NCI-H2107 (cell line): ENCODE data around the gene ELOVL6.

Experiments used
- DNase-seq: peaks from one replicate; lab custom pipeline; 2025; lab: John Stamatoyannopoulos, UW

The ELOVL6 gene

DNA sequence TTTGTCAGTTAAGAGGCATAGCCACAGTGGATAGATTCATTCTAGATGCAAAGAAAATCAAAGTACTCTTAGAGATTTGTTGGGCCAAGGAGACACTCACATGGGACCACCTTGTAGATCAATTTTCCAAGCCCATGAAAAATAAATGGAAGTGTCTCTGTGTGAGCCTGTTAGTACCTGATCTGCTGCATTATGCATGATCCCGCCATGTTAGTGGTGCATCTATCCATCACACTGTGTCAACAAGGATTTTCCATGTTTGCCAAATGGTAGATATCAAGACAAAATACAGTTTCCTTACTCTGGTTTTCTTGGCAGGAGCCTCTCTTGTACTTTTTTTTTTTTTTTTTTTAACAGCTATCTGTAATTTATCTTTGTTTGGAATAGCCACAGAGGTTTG lies 173.4 kb downstream of the ELOVL6 start:
- DNase-seq, result no peak

DNA sequence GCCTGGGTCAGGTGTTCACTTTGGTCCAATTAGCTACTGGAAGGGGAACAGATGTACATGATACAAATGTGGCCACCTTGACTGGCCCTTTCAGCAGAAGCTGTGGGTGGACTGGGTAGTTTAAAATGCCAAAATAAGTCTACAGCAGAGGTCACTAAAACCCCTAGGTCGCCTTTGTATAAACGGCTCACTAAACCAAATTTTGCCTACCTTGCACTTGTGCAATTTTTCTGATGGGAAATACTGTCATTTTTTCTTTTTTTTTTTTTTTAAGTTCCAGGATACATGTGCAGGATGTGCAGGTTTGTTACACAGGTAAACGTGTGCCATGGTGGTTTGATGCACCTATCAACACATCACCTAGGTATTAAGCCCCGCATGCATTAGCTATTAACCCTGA lies 176.0 kb downstream of the ELOVL6 start:
- no peak for DNase-seq

DNA sequence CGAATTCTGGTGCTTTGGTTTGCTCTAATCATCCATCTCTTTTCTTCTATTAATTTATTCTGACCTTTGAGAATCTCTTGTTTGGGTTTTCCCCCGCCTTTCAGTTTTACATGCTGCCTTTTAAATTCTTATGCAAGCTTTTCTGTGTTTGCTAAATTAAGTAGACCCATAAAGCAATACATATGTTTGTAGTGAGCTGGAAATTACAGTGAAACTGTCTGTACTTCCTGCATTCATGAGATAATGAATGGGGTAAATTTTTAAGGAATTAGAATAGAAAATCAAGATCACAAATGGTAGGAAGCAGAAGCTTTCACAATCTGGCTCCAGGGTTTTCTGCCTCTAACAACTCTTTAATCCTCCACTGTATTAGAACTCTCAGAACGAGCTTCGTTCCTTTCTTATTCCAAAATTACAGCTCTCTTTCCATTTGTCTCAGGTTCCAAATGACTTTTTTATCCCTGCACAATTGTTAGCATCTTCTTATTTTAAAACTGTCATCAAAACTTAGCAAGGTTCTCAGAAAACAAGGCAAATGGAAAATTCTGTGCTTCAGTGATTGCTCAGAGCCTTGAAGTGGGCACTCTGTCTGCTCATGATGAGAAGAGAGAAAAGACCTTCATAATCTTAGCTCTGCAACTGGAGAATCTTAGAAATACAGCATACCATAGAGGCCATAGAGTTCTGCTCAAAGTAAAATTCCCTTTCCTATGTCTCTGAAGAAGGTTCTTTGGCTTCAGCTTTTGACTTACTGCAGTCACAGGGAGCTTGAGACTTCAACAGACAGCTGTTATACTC lies 177.6 kb downstream of the ELOVL6 start:
- no peak for DNase-seq

DNA sequence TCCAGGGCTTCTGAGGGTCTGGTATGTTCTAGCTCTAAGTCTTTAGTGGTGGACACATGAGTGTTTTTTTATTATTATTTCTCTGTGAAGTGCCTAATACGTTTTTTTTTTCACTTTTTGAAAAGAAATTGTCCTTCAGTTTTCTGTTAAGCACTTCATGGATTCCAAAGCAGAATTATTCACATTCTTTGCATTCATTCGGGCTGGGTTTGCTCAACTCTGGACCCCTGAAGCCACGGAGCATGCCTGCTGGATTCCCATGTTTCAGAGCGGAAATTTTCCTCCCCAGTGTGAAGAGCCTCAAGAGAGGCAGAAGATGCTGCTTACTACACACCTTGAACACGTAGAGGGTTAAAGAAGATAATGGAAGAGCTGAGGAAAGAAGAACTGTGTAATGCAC lies 178.3 kb downstream of the ELOVL6 start:
- DNase-seq, result no peak

DNA sequence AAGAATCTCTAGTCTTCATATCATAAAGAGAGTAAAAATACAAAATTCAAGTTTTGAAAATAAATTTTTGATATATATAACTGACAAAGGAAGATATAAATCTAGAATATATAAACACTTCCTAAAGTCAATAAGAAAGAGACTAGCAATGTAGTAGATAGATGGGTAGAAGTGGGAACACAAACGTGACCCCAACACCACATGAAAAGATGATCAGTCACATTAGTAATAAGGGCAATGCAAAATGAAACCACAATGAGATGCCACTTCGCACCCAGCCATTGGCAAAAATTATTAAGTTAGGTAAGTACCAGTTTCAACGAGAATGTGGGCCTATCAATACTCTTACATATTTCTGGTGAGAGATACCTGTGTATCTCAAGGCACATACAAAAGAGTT lies 179.3 kb downstream of the ELOVL6 start:
- DNase-seq, result no peak

- no peak for DNase-seq
Measured at GRCh38 chr4:110014233-110014632, 184.2 kb downstream of the ELOVL6 start.

DNA sequence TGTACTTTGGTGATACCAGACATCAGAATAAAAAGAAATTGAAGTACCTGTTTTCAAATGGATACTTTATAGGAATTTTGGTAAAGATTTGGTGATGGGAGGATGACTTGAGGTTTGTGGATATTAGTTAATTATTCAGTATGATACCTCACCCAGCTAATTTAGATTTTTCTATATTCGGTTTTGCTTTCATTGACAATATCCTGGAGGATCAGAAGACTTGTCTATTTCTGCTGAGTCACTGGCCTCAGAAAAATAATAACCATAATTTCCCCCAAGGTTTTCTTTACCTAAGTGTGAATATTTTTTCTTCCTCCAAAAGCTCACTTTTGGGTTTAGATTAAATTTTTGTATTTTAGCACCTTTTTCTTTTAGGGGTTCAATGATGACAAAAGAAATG lies 185.5 kb downstream of the ELOVL6 start:
- no peak for DNase-seq

DNA sequence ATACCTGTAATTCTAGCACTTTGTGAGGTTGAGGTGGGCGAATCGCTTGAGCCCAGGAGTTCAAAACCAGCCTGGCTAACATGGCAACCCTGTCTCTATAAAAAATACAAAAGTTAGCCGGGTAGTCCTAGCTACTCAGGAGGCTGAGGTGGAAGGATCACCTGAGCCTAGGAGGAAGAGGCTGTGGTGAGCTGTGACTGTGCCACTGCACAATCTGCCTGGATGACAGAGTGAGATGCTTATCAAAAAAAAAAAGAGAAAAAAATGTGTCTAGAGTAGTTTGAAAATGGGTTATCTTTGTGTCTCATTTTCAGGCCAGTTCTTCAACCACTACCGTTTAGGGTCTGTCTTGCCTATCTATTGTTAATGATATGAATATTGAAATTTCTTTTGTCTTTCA lies 187.6 kb downstream of the ELOVL6 start:
- DNase-seq, result no peak

DNA sequence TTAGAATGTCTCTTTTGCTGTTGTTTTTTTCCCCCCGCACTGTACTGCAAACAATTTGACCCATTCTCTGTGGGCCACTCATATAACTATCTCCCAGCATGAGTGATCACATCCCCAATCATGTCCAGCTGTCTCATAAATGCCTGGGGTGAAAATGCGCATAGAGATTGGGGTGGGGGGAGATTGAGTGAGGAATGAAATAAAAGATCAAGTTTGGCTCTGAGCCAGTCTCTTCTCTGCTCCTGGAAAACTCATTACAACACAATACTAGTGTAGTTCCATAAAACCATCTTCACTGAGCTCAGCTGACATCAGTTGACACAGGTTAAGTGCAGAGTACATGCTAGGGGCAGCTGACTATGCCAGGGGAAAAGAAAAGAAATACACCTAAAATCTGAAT lies 188.9 kb downstream of the ELOVL6 start:
- no peak for DNase-seq

DNA sequence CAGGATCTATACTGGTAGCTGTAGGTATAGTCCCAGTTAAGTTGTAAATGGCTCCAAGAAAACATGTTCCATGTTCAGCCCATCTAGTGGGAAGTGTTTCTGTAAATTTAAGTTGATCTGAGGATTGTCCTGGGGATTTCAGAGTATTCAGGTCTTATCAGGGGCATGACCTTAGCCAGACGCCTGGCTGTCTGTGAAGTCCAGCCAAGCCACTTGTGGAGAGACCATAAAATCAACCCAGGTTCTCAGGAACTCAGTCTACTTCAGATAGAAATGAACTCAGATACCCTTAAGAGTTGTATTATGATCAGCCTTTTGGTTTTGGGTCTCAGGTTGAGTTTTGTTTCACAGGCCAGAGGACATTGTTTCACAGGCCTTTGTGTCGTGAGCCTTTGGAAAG lies 189.9 kb downstream of the ELOVL6 start:
- DNase-seq, result no peak

DNA sequence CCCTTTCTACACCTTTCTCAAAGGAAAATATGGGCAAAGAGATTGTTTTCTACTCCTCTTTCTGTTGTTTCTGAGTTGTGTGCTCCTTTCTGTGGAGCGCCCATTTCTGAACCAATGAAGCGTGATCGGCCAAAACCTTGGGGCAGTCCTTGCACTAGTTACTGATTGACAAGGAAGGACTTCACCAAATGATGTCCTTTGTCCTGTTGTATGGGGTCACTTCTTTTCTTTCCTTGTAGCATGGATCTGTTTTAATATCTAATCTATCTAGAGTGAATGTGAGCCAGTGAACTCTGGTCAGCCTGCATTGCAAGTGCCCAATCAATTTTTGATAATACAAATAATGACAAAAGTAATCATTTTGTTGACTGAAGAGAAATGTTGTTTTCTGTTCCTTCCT lies 191.2 kb downstream of the ELOVL6 start:
- DNase-seq, result no peak

DNA sequence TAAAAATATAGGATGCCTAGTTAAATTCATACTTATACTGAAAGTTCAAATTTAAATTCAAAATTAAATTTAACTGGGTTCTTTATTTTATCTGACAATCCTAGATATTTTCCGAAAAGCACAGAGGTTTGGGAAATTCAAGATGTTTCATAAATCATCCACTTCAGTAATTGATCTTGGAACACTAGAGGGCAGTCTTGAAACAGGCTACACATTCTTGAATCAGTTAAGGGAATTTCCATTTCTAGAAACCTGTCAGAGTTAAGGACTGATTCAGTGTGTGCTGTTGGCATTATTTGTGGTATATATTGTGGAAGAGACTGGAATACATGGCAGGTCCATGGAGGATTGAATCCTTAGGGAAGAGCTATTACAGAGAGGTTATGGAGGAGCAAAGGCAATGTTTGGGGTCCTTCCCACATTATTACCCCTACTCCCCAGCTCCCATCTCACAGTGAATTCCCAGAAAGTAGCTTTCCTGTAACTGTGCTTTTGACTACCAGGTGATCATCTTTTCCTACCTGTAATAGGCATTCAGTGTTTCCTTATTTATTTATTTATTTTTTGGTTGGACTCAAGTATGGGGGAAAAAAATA lies 192.9 kb downstream of the ELOVL6 start:
- peak; percentile 10 for DNase-seq

DNA sequence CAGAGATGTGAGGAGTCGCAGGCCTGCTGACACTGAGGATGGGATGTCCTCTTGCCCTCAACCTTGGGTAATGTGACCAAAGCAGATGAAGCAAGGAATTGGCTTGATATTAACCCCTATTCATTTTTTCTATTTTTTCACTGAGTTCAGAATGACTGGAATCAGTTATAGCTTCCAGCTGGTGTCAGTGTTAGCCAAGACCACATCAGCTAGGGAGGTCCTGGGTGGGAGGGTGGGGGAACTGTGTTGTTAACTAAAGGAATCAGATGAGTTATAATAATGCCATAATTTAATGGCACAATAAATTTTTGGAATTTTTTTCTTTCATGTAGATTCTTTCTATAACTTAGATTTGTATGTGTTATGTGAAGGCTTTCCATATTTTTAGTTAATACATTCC lies 193.9 kb downstream of the ELOVL6 start:
- DNase-seq, result no peak

- DNase-seq, result no peak
Measured at GRCh38 chr4:110003401-110004187, 194.8 kb downstream of the ELOVL6 start.

DNA sequence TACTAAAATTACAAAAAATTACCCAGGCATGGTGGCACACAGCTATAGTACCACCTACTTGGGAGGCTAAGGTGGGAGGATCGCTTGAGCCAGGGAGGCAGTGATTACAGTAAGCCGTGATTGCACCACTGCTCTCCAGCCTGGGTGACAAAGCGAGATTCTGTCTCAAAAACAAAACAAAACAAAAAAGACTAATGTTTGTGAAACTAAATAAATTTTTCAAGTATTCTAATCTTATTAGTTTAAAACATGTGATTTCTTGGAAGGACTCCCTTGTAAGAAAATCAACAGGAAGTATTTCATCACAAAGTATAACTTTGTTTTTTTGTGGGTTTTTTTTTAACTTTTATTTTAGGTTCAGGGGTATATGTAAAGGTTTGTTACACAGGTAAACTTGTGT lies 196.1 kb downstream of the ELOVL6 start:
- DNase-seq, result no peak

- no peak for DNase-seq
Measured at GRCh38 chr4:109999585-109999912, 198.9 kb downstream of the ELOVL6 start.

GRCh38 chr4:109998867-109999584 lies 199.4 kb downstream of the ELOVL6 start:
- DNase-seq, result peak; percentile 35

GRCh38 chr4:109996526-109996925 lies 201.9 kb downstream of the ELOVL6 start:
- DNase-seq, result no peak
